Neuronal stem cell (in vitro differentiated cells): ENCODE results near the gene LMF1.

Experiments
- DNase-seq: peaks from one replicate; pipeline ENCODE4 v3.0.0-alpha.2; 2013; ENCODE audit warnings: low spot score
- H2AFZ ChIP-seq: one replicate; pipeline ENCODE4 v1.6.1; 2013; ENCODE audit warnings: mild to moderate bottlenecking, low read length, inconsistent platforms
- H2AK5ac ChIP-seq: 2 replicates; pipeline ENCODE4 v1.6.1; 2013; ENCODE audit warnings: low read depth, mild to moderate bottlenecking, inconsistent platforms, low read length, moderate library complexity, mixed read lengths
- H2BK120ac ChIP-seq: 2 replicates; pipeline ENCODE4 v1.6.1; 2013; ENCODE audit warnings: low read depth, mild to moderate bottlenecking, inconsistent platforms, low read length, moderate library complexity, mixed read lengths
- H2BK12ac ChIP-seq: one replicate; pipeline ENCODE4 v1.6.1; 2013; ENCODE audit warnings: low read length, inconsistent platforms
- H2BK15ac ChIP-seq: 2 replicates; pipeline ENCODE4 v1.6.1; 2013; ENCODE audit warnings: mild to moderate bottlenecking, low read length, inconsistent platforms, mixed read lengths
- H2BK5ac ChIP-seq: one replicate; pipeline ENCODE4 v1.6.1; 2013; ENCODE audit warnings: inconsistent platforms, mild to moderate bottlenecking, low read length, moderate library complexity
- H3K14ac ChIP-seq: one replicate; pipeline ENCODE4 v1.6.1; 2013; ENCODE audit warnings: low read length, inconsistent platforms
- H3K18ac ChIP-seq: 2 replicates; pipeline ENCODE4 v1.6.1; 2013; ENCODE audit warnings: low read length, inconsistent platforms
- H3K23ac ChIP-seq: 2 replicates; pipeline ENCODE4 v1.6.1; 2013; ENCODE audit warnings: low read depth, mild to moderate bottlenecking, mixed read lengths, low read length, inconsistent platforms; ENCODE audit not compliant: poor library complexity
- H3K27ac ChIP-seq: replicated peaks from 3 replicates; pipeline ENCODE4 v1.5.1; 2013; ENCODE audit warnings: low read length, inconsistent platforms
- H3K27me3 ChIP-seq, 3 experiments: 2 replicates each; pipeline ENCODE4 v1.6.1; 2013; ENCODE audit warnings: low read length in 3 of 3, mild to moderate bottlenecking in 2 of 3, inconsistent platforms in 1 of 3, low read depth in 1 of 3, mixed read lengths in 1 of 3, moderate library complexity in 1 of 3; ENCODE audit not compliant: control insufficient read depth in 3 of 3, insufficient read depth in 3 of 3
- H3K36me3 ChIP-seq, 2 donors: replicated peaks in 1 of 2; 2 replicates each; pipeline ENCODE4 v1.6.1; 2013; ENCODE audit warnings: low read length in 2 of 2; ENCODE audit not compliant: control insufficient read depth in 2 of 2, insufficient read depth in 2 of 2
- H3K4ac ChIP-seq: 2 replicates; pipeline ENCODE4 v1.6.1; 2013; ENCODE audit warnings: inconsistent platforms, mild to moderate bottlenecking, low read length, moderate library complexity
- H3K4me1 ChIP-seq, 2 donors: 1 replicate in 1 of 2; 2 replicates in 1 of 2; pipeline ENCODE4 v1.6.1; 2013; ENCODE audit warnings: low read length in 2 of 2, low read depth in 1 of 2; ENCODE audit not compliant: control insufficient read depth in 2 of 2, insufficient read depth in 1 of 2
- H3K4me2 ChIP-seq: one replicate; pipeline ENCODE4 v1.6.1; 2013; ENCODE audit warnings: mild to moderate bottlenecking, low read length, inconsistent platforms; ENCODE audit not compliant: insufficient read depth, poor library complexity, severe bottlenecking
- H3K4me3 ChIP-seq, 2 donors: 2 replicates each; pipeline ENCODE4 v1.5.1; 2013; ENCODE audit warnings: low read length in 2 of 2, mild to moderate bottlenecking in 2 of 2, inconsistent platforms in 1 of 2, moderate library complexity in 1 of 2
- H3K79me1 ChIP-seq: one replicate; pipeline ENCODE4 v1.6.1; 2013; ENCODE audit warnings: low read depth, mild to moderate bottlenecking, inconsistent platforms, low read length, moderate library complexity
- H3K9ac ChIP-seq: one replicate; pipeline ENCODE4 v1.6.1; 2013; ENCODE audit warnings: mild to moderate bottlenecking, low read depth, low read length, inconsistent platforms; ENCODE audit not compliant: poor library complexity
- H3K9me3 ChIP-seq, 2 donors: replicated peaks in 1 of 2; 2 replicates each; pipeline versions ENCODE3 to v1.6.1; 2013; ENCODE audit warnings: low read length in 2 of 2, mild to moderate bottlenecking in 2 of 2, inconsistent platforms in 1 of 2, low read depth in 1 of 2, mixed read lengths in 1 of 2, moderate library complexity in 1 of 2; ENCODE audit not compliant: control insufficient read depth in 2 of 2, insufficient read depth in 1 of 2
- H4K8ac ChIP-seq: one replicate; pipeline ENCODE4 v1.6.1; 2013; ENCODE audit warnings: low read depth, mild to moderate bottlenecking, inconsistent platforms, low read length, moderate library complexity
- H4K91ac ChIP-seq: one replicate; pipeline ENCODE4 v1.6.1; 2013; ENCODE audit warnings: low read length, low read depth, mild to moderate bottlenecking, inconsistent platforms; ENCODE audit not compliant: poor library complexity
- WGBS, 2 donors: extraction: QIAGEN DNeasy Blood & Tissue Kit; methylation state at CpG; one replicate each; pipeline ENCODE4 v1.1.7; 2013; ENCODE audit warnings: missing lambda C conversion rate in 2 of 2, mixed read lengths in 1 of 2; ENCODE audit not compliant: insufficient read length in 2 of 2, insufficient replicate concordance in 1 of 2; ENCODE audit errors: extremely low coverage in 2 of 2; 5-methylcytosine and 5-hydroxymethylcytosine counted together

LMF1 gene

GRCh38 chr16:808085-808386 is 162.7 kb downstream of the LMF1 start:
- peak overlapping the region; percentile 70 for H3K9ac ChIP-seq
- H3K79me1 ChIP-seq, result peaks cover 6% of the 10 kb centered on the region
- peaks cover 0 to 25% (median 1%) of the 10 kb centered on the region in 3 experiments for H3K27me3 ChIP-seq
- peak overlapping the region; percentile 84 for H2AFZ ChIP-seq
- no peak overlapping the region for H4K91ac ChIP-seq
- no peak overlapping the region for H3K27ac ChIP-seq
- no peak overlapping the region for H2BK12ac ChIP-seq
- H3K36me3 ChIP-seq, result no peaks in the 10 kb centered on the region
- no CpG with 5 or more reads among the region's 19 CpGs for WGBS, 2 donors
- H2AK5ac ChIP-seq, result peak overlapping the region; percentile 49
- H3K4me1 ChIP-seq, result peaks cover 3 to 4% of the 10 kb centered on the region in 2 donors
- peak overlapping the region; percentile 60 for H3K23ac ChIP-seq
- H3K4me3 ChIP-seq, result peak overlapping the region; percentile 68 to 83
- H2BK120ac ChIP-seq, result no peak overlapping the region
- peak overlapping the region; percentile 72 for H3K4me2 ChIP-seq
- H3K4ac ChIP-seq, result no peak overlapping the region
- H4K8ac ChIP-seq, result peak overlapping the region; percentile 33
- H3K9me3 ChIP-seq, result peaks cover 5 to 13% of the 10 kb centered on the region in 2 donors
- no peak overlapping the region for H3K14ac ChIP-seq
- H2BK15ac ChIP-seq, result no peak overlapping the region
- no peak overlapping the region for H2BK5ac ChIP-seq
- DNase-seq, result no peak
- peak overlapping the region; percentile 92 for H3K18ac ChIP-seq

- H3K4ac ChIP-seq, result no peak overlapping the region
- no peak overlapping the region for H2BK120ac ChIP-seq
- no peak overlapping the region for H2BK5ac ChIP-seq
- H3K18ac ChIP-seq, result peak overlapping the region; percentile 93
- DNase-seq, result peak; percentile 87
- no peak overlapping the region for H2BK12ac ChIP-seq
- H2AK5ac ChIP-seq, result peak overlapping the region; percentile 98
- H3K4me2 ChIP-seq, result peak overlapping the region; percentile 83
- H3K4me3 ChIP-seq, result peak overlapping the region; percentile 68 to 92
- peak overlapping the region; percentile 86 for H4K8ac ChIP-seq
- H4K91ac ChIP-seq, result no peak overlapping the region
- no peaks in the 10 kb centered on the region for H3K36me3 ChIP-seq
- H3K14ac ChIP-seq, result no peak overlapping the region
- peaks cover 0 to 22% (median 1%) of the 10 kb centered on the region in 3 experiments for H3K27me3 ChIP-seq
- peaks cover 6% of the 10 kb centered on the region for H3K79me1 ChIP-seq
- no CpG with 5 or more reads among the region's 80 CpGs for WGBS, 2 donors
- peak overlapping the region; percentile 60 for H3K23ac ChIP-seq
- H3K4me1 ChIP-seq, result peaks cover 3% of the 10 kb centered on the region in 2 donors
- peak overlapping the region; percentile 84 for H2AFZ ChIP-seq
- H3K27ac ChIP-seq, result no peak overlapping the region
- no peak overlapping the region for H2BK15ac ChIP-seq
- H3K9me3 ChIP-seq, result peaks cover 5 to 13% of the 10 kb centered on the region in 2 donors
- H3K9ac ChIP-seq, result peak overlapping the region; percentile 92
These were observed 163.3 kb downstream of the LMF1 start for GRCh38 chr16:807347-808084.

GRCh38 chr16:805474-805873 is 165.3 kb downstream of the LMF1 start:
- Histone ChIP-seq H2BK12ac (no peak overlapping the region), H3K18ac (no peak overlapping the region), H3K14ac (no peak overlapping the region), H3K36me3 (no peaks in the 10 kb centered on the region), H2AFZ (no peak overlapping the region), H3K27ac (no peak overlapping the region), H3K23ac (no peak overlapping the region), H4K91ac (no peak overlapping the region), H3K27me3 (peaks cover 0 to 34% (median 7%) of the 10 kb centered on the region in 3 experiments), H2AK5ac (peak overlapping the region; percentile 46), H3K9me3 (peaks cover 5 to 7% of the 10 kb centered on the region in 2 donors), H2BK5ac (no peak overlapping the region), H3K4me1 (peaks cover 9 to 10% of the 10 kb centered on the region in 2 donors), H2BK15ac (no peak overlapping the region), H2BK120ac (no peak overlapping the region), H4K8ac (no peak overlapping the region), H3K4me3 (no peak overlapping the region), H3K9ac (no peak overlapping the region), H3K4ac (no peak overlapping the region), H3K79me1 (peaks cover 5% of the 10 kb centered on the region), H3K4me2 (no peak overlapping the region)
- no CpG with 5 or more reads among the region's 17 CpGs for WGBS, 2 donors
- DNase-seq, result no peak

- Histone ChIP-seq H4K8ac (no peak overlapping the region), H4K91ac (no peak overlapping the region), H3K4ac (no peak overlapping the region), H3K23ac (no peak overlapping the region), H3K4me2 (no peak overlapping the region), H2BK15ac (no peak overlapping the region), H2BK5ac (no peak overlapping the region), H3K9ac (no peak overlapping the region), H3K18ac (no peak overlapping the region), H2BK120ac (no peak overlapping the region), H3K27ac (no peak overlapping the region), H3K36me3 (no peaks in the 10 kb centered on the region), H3K79me1 (peaks cover 5% of the 10 kb centered on the region), H2BK12ac (no peak overlapping the region), H3K4me3 (no peak overlapping the region), H2AFZ (no peak overlapping the region), H3K27me3 (peaks cover 0 to 39% (median 13%) of the 10 kb centered on the region in 3 experiments), H3K14ac (no peak overlapping the region), H3K4me1 (peaks cover 13 to 15% of the 10 kb centered on the region in 2 donors), H3K9me3 (peaks cover 2 to 7% of the 10 kb centered on the region in 2 donors), H2AK5ac (no peak overlapping the region)
- WGBS, 2 donors, result no CpG with 5 or more reads among the region's 33 CpGs
- DNase-seq, result no peak
These were observed 166.4 kb downstream of the LMF1 start for GRCh38 chr16:804193-805048.
